HepG2 (cell line): ENCODE measurements around the gene GADD45G.

Experiments used
- CREB3 ChIP-seq: sonication (generic); formaldehyde crosslinking; IDR thresholded peaks from 2 replicates; pipeline ENCODE4 v1.5.0; 2020; ENCODE audit warnings: missing genetic modification reagents
- NR3C1 ChIP-seq: sonication (generic); formaldehyde crosslinking; IDR thresholded peaks from 2 replicates; pipeline ENCODE4 v1.4.0; 2020; ENCODE audit warnings: missing genetic modification reagents
- PAX8 ChIP-seq: sonication (generic); formaldehyde crosslinking; IDR thresholded peaks from 2 replicates; pipeline ENCODE4 v1.8.0; 2022; ENCODE audit warnings: mild to moderate bottlenecking, missing genetic modification reagents, borderline replicate concordance
- SIX1 ChIP-seq: sonication (generic); formaldehyde crosslinking; IDR thresholded peaks from 2 replicates; pipeline ENCODE4 v1.4.0; 2020; ENCODE audit warnings: missing genetic modification reagents, borderline replicate concordance
- SP4 ChIP-seq: sonication (generic); formaldehyde crosslinking; IDR thresholded peaks from 2 replicates; pipeline ENCODE4 v1.8.1; 2023; ENCODE audit warnings: mild to moderate bottlenecking, missing genetic modification reagents
- ZBTB40 ChIP-seq, 2 experiments: fragments of 450-650 bp in 1 of 2; sonication (generic) in 1 of 2; formaldehyde crosslinking in 1 of 2; IDR thresholded peaks; 2 replicates each; pipeline versions ENCODE4 v1.6.1 to v1.8.0; 2016 to 2022; ENCODE audit warnings: antibody characterized with exemption in 1 of 2, mild to moderate bottlenecking in 1 of 2, missing genetic modification reagents in 1 of 2
- ZNF234 ChIP-seq: sonication (generic); formaldehyde crosslinking; conservative IDR thresholded peaks from 2 replicates; pipeline ENCODE4 v1.5.1; 2020; ENCODE audit warnings: mild to moderate bottlenecking, missing genetic modification reagents
- ZNF460 ChIP-seq: sonication (generic); formaldehyde crosslinking; IDR thresholded peaks from 2 replicates; pipeline ENCODE4 v1.5.1; 2020; ENCODE audit warnings: missing genetic modification reagents, mild to moderate bottlenecking, borderline replicate concordance
- TF ChIP-seq, protein P1 (sequence below): IDR thresholded peaks from 2 replicates; pipeline ENCODE4 v1.6.1; 2016; ENCODE audit warnings: missing compliant biosample characterization, missing genetic modification reagents, borderline replicate concordance
- TF ChIP-seq, protein P2 (sequence below): IDR thresholded peaks from 2 replicates; pipeline ENCODE4 v1.6.1; 2016; ENCODE audit warnings: missing compliant biosample characterization, missing genetic modification reagents, borderline replicate concordance
- TF ChIP-seq, protein P3 (sequence below): sonication (generic); formaldehyde crosslinking; IDR thresholded peaks from 2 replicates; pipeline ENCODE4 v1.5.0; 2020; ENCODE audit warnings: mild to moderate bottlenecking, missing genetic modification reagents, moderate library complexity

- TF ChIP-seq SP4 (CRISPR knock-in tag), result no peak
- TF ChIP-seq, protein P1, sequence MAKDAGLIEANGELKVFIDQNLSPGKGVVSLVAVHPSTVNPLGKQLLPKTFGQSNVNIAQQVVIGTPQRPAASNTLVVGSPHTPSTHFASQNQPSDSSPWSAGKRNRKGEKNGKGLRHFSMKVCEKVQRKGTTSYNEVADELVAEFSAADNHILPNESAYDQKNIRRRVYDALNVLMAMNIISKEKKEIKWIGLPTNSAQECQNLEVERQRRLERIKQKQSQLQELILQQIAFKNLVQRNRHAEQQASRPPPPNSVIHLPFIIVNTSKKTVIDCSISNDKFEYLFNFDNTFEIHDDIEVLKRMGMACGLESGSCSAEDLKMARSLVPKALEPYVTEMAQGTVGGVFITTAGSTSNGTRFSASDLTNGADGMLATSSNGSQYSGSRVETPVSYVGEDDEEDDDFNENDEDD, result no peak
- no peak for TF ChIP-seq PAX8
- no peak for TF ChIP-seq ZNF234
- TF ChIP-seq CREB3 (CRISPR knock-in tag), result no peak
- TF ChIP-seq ZBTB40 (IDR thresholded peaks at IDR 0.05), result no peak
- no peak for TF ChIP-seq ZBTB40 (CRISPR knock-in tag; IDR thresholded peaks at IDR 0.05)
- TF ChIP-seq NR3C1 (CRISPR knock-in tag), result no peak
- TF ChIP-seq, protein P2, sequence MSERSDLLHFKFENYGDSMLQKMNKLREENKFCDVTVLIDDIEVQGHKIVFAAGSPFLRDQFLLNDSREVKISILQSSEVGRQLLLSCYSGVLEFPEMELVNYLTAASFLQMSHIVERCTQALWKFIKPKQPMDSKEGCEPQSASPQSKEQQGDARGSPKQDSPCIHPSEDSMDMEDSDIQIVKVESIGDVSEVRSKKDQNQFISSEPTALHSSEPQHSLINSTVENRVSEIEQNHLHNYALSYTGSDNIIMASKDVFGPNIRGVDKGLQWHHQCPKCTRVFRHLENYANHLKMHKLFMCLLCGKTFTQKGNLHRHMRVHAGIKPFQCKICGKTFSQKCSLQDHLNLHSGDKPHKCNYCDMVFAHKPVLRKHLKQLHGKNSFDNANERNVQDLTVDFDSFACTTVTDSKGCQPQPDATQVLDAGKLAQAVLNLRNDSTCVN (CRISPR knock-in tag), result no peak
- no peak for TF ChIP-seq ZNF460
- no peak for TF ChIP-seq SIX1 (CRISPR knock-in tag)
- TF ChIP-seq, protein P3, sequence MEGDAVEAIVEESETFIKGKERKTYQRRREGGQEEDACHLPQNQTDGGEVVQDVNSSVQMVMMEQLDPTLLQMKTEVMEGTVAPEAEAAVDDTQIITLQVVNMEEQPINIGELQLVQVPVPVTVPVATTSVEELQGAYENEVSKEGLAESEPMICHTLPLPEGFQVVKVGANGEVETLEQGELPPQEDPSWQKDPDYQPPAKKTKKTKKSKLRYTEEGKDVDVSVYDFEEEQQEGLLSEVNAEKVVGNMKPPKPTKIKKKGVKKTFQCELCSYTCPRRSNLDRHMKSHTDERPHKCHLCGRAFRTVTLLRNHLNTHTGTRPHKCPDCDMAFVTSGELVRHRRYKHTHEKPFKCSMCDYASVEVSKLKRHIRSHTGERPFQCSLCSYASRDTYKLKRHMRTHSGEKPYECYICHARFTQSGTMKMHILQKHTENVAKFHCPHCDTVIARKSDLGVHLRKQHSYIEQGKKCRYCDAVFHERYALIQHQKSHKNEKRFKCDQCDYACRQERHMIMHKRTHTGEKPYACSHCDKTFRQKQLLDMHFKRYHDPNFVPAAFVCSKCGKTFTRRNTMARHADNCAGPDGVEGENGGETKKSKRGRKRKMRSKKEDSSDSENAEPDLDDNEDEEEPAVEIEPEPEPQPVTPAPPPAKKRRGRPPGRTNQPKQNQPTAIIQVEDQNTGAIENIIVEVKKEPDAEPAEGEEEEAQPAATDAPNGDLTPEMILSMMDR, result no peak; the same call in 1 of the 2 replicates
Observed at GRCh38 chr9:89604729-89605464, at the start of gene GADD45G.
